ENCODE data around the gene RNF144A. TPM values are rescaled to one million over a fixed set of nuclear protein-coding genes. Genes with fewer than 3 reads are reported as not detected.

RNF144A gene
- total RNA-seq, 2 donors from 2014 or later: 52.7 to 109 TPM

GRCh38 chr2:6957910-6958615 is 40.9 kb downstream of the RNF144A start:
- intact Hi-C loops (cut with DNase I): no loop called here
- no peak for ATAC-seq
- peaks cover 41% of the 10 kb centered on the region for H3K4me1 ChIP-seq
- H3K27me3 ChIP-seq: no peaks in the 10 kb centered on the region
- no peak for TF ChIP-seq POLR2A (IDR thresholded peaks at IDR 0.05)
- TF ChIP-seq, protein P1, sequence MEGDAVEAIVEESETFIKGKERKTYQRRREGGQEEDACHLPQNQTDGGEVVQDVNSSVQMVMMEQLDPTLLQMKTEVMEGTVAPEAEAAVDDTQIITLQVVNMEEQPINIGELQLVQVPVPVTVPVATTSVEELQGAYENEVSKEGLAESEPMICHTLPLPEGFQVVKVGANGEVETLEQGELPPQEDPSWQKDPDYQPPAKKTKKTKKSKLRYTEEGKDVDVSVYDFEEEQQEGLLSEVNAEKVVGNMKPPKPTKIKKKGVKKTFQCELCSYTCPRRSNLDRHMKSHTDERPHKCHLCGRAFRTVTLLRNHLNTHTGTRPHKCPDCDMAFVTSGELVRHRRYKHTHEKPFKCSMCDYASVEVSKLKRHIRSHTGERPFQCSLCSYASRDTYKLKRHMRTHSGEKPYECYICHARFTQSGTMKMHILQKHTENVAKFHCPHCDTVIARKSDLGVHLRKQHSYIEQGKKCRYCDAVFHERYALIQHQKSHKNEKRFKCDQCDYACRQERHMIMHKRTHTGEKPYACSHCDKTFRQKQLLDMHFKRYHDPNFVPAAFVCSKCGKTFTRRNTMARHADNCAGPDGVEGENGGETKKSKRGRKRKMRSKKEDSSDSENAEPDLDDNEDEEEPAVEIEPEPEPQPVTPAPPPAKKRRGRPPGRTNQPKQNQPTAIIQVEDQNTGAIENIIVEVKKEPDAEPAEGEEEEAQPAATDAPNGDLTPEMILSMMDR (IDR thresholded peaks at IDR 0.05): no peak
- 91 to 92% methylated on average over 15 of the region's 15 CpGs for WGBS, 2 donors
- H3K27ac ChIP-seq: no peak overlapping the region
- no peak overlapping the region for H3K4me3 ChIP-seq
- DNase-seq: no peak
- H3K9me3 ChIP-seq: no peaks in the 10 kb centered on the region
- no peaks in the 10 kb centered on the region for H3K36me3 ChIP-seq (replicated peaks in 1 of 2; ENCODE audit: insufficient read depth in 1 of 2, low read depth in 2 of 2)

- no peak for TF ChIP-seq POLR2A (IDR thresholded peaks at IDR 0.05)
- TF ChIP-seq, protein P1 (IDR thresholded peaks at IDR 0.05): no peak
- Histone ChIP-seq H3K36me3 (replicated peaks in 1 of 2; ENCODE audit: insufficient read depth in 1 of 2, low read depth in 2 of 2) (no peaks in the 10 kb centered on the region), H3K9me3 (no peaks in the 10 kb centered on the region), H3K27ac (peak overlapping the region in 1 of 4 donors; percentile 68), H3K4me3 (no peak overlapping the region), H3K4me1 (peaks cover 41% of the 10 kb centered on the region), H3K27me3 (no peaks in the 10 kb centered on the region)
- no peak for ATAC-seq
- intact Hi-C loops (cut with DNase I): no loop called here
- no peak for DNase-seq
- WGBS, 2 donors: 91 to 96% methylated on average over 9 to 10 of the region's 10 CpGs
These were observed 41.5 kb downstream of the RNF144A start for GRCh38 chr2:6958616-6959235.

DNA sequence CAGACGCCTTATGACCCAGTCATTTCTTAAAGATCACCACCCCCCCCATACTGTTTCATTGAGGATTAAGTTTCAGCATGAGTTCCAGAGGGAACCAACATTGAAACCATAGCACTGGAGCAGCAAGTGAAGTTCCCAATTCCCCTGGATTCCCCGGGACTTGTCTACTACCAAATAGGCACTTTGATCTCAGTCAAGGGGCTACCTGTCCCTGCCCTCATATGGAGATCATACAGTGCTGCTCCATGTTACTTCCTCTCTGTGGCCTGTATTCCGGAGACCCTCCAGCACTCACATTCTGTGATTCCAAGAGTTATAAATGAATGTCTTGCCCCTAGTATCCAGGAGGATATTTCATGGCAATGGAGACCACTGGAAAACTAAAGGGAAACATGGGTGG is 42.5 kb downstream of the RNF144A start:
- no peaks in the 10 kb centered on the region for H3K9me3 ChIP-seq
- no peak for DNase-seq
- 91 to 98% methylated on average over 3 of the region's 3 CpGs for WGBS, 2 donors
- TF ChIP-seq POLR2A (IDR thresholded peaks at IDR 0.05): no peak
- TF ChIP-seq, protein P1 (IDR thresholded peaks at IDR 0.05): no peak
- no peaks in the 10 kb centered on the region for H3K36me3 ChIP-seq (replicated peaks in 1 of 2; ENCODE audit: insufficient read depth in 1 of 2, low read depth in 2 of 2)
- intact Hi-C loops (cut with DNase I): no loop called here
- peak overlapping the region; percentile 16 to 81 (median 73) for H3K27ac ChIP-seq
- H3K4me1 ChIP-seq: peaks cover 40% of the 10 kb centered on the region
- H3K4me3 ChIP-seq: no peak overlapping the region
- no peak for ATAC-seq
- no peaks in the 10 kb centered on the region for H3K27me3 ChIP-seq

DNA sequence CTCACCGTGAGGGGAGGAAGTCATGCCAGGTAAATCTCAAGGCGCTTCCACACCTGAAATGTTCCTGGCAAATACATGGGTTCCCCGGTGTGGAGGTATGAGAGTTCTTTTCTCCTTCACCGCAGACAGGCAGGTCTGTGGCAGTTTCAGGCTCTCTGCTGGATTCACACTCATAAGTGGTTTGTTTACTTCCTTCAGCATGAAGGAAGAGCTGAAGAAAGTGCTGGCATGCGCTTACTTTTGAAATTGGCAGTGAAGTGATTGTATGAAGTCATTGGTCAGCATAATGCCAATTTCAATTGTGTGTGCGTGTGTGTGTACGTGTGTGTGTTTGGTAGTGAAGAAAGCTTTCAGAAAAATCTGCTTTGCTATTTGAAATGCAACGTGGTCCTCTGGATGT is 43.4 kb downstream of the RNF144A start:
- Histone ChIP-seq H3K27ac (peak overlapping the region; percentile 68 to 94 (median 80)), H3K36me3 (replicated peaks in 1 of 2; ENCODE audit: insufficient read depth in 1 of 2, low read depth in 2 of 2) (no peaks in the 10 kb centered on the region), H3K4me1 (peaks cover 31% of the 10 kb centered on the region), H3K4me3 (no peak overlapping the region), H3K27me3 (no peaks in the 10 kb centered on the region), H3K9me3 (no peaks in the 10 kb centered on the region)
- peak; percentile 62 to 80 (median 73) for DNase-seq
- 10 to 16% methylated on average over 7 to 8 of the region's 8 CpGs for WGBS, 2 donors
- intact Hi-C loops (cut with DNase I): no loop called here
- peak; percentile 98 for ATAC-seq
- TF ChIP-seq, protein P1 (IDR thresholded peaks at IDR 0.05): no peak
- TF ChIP-seq POLR2A (IDR thresholded peaks at IDR 0.05): peak in 2 of 3 donors; percentile 28 to 41

Data from body of pancreas (tissue), 4 donors.